Measurements from ENCODE around the gene AARS2. TPM values are rescaled to one million over a fixed set of nuclear protein-coding genes. Genes with fewer than 3 reads are reported as not detected.
A peak's percentile ranks its signal among the peaks of the same experiment; 100 is the strongest.

Gene AARS2
- total RNA-seq, 1 donor from 2014 or later = 34.3 TPM

- no peak for DNase-seq (ENCODE audit: extremely low spot score, unreplicated experiment)
- no peak overlapping the region for H3K4me3 Mint-ChIP-seq
- TF ChIP-seq, protein P1, sequence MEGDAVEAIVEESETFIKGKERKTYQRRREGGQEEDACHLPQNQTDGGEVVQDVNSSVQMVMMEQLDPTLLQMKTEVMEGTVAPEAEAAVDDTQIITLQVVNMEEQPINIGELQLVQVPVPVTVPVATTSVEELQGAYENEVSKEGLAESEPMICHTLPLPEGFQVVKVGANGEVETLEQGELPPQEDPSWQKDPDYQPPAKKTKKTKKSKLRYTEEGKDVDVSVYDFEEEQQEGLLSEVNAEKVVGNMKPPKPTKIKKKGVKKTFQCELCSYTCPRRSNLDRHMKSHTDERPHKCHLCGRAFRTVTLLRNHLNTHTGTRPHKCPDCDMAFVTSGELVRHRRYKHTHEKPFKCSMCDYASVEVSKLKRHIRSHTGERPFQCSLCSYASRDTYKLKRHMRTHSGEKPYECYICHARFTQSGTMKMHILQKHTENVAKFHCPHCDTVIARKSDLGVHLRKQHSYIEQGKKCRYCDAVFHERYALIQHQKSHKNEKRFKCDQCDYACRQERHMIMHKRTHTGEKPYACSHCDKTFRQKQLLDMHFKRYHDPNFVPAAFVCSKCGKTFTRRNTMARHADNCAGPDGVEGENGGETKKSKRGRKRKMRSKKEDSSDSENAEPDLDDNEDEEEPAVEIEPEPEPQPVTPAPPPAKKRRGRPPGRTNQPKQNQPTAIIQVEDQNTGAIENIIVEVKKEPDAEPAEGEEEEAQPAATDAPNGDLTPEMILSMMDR (conservative IDR thresholded peaks at IDR 0.05) = no peak
- no peaks in the 10 kb centered on the region for H3K9me3 Mint-ChIP-seq
- peaks cover 41% of the 10 kb centered on the region for H3K4me1 Mint-ChIP-seq (ENCODE audit: unreplicated experiment)
- peaks cover 6% of the 10 kb centered on the region for H3K27me3 Mint-ChIP-seq
- H3K36me3 Mint-ChIP-seq = peaks cover 53% of the 10 kb centered on the region
- no peak overlapping the region for H3K27ac Mint-ChIP-seq
These were observed 62.4 kb downstream of the AARS2 start for GRCh38 chr6:44250718-44251123.

GRCh38 chr6:44250067-44250717, 63.0 kb downstream of the AARS2 start:
- Mint-ChIP-seq H3K4me1 (ENCODE audit: unreplicated experiment) (peaks cover 44% of the 10 kb centered on the region), H3K9me3 (no peaks in the 10 kb centered on the region), H3K36me3 (peaks cover 53% of the 10 kb centered on the region), H3K27me3 (peaks cover 6% of the 10 kb centered on the region), H3K4me3 (peak overlapping the region; percentile 99), H3K27ac (peak overlapping the region; percentile 61)
- DNase-seq (ENCODE audit: extremely low spot score, unreplicated experiment) = no peak
- TF ChIP-seq, protein P1 (conservative IDR thresholded peaks at IDR 0.05) = no peak

Other genes with a start within 250 kb of the AARS2 start
- gene MRPL14, start 185.9 kb downstream of the AARS2 start, total RNA-seq (ENCODE audit: low replicate concordance) = 45.5 and 53.7 TPM in 2 replicates
- 45.5 and 57.5 TPM in 2 replicates for gene TMEM63B, start 185.8 kb downstream of the AARS2 start, total RNA-seq (ENCODE audit: low replicate concordance)
- gene CAPN11, start 154.5 kb downstream of the AARS2 start, total RNA-seq (ENCODE audit: low replicate concordance) = not detected in 2 replicates
- 0.53 and 0.59 TPM in 2 replicates for gene MYMX, start 96.4 kb downstream of the AARS2 start, total RNA-seq (ENCODE audit: low replicate concordance)
- 33.6 and 50.9 TPM in 2 replicates for gene SLC29A1, start 89.8 kb downstream of the AARS2 start, total RNA-seq (ENCODE audit: low replicate concordance)
- gene HSP90AB1, start 66.2 kb downstream of the AARS2 start, total RNA-seq (ENCODE audit: low replicate concordance) = 880 and 1,082 TPM in 2 replicates
- 39.6 and 46.1 TPM in 2 replicates for gene SLC35B2, start 55.8 kb downstream of the AARS2 start, total RNA-seq (ENCODE audit: low replicate concordance)
- 9.2 and 10.7 TPM in 2 replicates for gene NFKBIE, start 47.8 kb downstream of the AARS2 start, total RNA-seq (ENCODE audit: low replicate concordance)
- gene TMEM151B, start 42.9 kb downstream of the AARS2 start, total RNA-seq (ENCODE audit: low replicate concordance) = 0.52 and 3.2 TPM in 2 replicates
- gene SPATS1, start 29.3 kb upstream of the AARS2 start, total RNA-seq (ENCODE audit: low replicate concordance) = not detected in 2 replicates
- 23.3 and 28.7 TPM in 2 replicates for gene CDC5L, start 74.4 kb upstream of the AARS2 start, total RNA-seq (ENCODE audit: low replicate concordance)

Measured in type B pancreatic cell (in vitro differentiated cells).